Hypothalamus (tissue), 51 donors: ENCODE data around the gene YKT6.
A peak's percentile ranks its signal among the peaks of the same experiment; 100 is the strongest.

Source experiments
- DNase-seq, 51 donors: peaks; one replicate each; lab custom pipeline; 2025; lab: John Stamatoyannopoulos, UW

Gene YKT6

DNA sequence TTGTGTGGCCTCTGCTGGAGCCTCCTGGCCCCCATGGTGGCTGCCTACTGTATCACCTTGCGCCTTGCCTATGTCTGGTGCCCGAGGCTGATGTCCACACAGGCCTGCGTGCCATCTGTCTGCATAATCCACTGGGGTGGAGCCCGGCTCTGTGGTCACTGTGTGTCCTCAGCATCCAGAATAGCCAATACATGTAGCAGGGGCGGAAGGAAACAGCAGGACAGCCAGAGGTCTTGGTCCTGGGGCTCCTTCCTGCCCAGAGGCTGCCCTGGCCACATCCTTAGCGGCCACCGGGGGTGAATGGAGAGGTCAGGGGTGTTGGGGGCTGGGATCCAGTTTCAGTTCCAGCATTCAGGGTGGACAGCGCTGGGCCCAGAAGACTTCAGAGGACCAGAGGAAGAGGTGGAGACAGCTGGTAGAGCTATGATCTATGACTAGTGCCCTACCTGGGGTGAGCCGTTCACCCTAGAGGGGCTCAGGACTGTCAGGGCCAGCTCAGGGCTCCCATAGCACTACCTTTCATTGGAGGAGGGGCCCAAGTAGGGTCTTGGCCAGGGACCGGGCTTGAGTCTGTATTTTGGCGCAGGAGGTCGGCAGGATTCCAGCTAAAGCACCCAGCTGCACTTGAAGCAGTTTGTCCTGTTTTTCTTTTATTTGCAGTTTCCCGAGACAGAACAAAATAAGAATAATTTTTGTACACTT, 15.9 kb downstream of the YKT6 start:
- DNase-seq, result peak in 16 of 51 donors; percentile 6 to 42 (median 28)

DNA sequence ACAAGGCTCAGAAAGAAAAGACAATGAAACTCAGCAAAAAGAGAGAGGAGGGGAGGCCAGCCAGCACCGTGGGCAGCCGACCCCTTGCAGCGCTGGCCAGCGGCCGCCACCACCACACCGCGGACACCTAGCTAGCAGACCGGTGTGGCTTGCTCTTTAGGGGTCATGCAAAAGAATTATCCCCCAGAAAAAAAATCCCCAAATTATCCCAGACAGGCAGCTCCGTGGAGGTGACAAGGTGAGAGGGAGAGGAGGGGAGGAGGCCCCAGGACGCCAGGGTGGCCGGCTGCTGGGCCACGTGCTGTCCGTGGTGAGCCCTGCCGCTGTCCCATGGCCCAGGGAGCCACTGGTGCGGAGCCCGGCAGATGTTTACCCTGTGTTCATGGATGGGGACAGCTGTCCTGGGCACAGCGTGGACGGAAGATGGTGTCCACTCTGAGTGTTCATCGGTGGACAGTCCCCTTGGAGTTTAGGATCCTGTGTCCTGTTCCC, 16.5 kb downstream of the YKT6 start:
- DNase-seq, result no peak

DNA sequence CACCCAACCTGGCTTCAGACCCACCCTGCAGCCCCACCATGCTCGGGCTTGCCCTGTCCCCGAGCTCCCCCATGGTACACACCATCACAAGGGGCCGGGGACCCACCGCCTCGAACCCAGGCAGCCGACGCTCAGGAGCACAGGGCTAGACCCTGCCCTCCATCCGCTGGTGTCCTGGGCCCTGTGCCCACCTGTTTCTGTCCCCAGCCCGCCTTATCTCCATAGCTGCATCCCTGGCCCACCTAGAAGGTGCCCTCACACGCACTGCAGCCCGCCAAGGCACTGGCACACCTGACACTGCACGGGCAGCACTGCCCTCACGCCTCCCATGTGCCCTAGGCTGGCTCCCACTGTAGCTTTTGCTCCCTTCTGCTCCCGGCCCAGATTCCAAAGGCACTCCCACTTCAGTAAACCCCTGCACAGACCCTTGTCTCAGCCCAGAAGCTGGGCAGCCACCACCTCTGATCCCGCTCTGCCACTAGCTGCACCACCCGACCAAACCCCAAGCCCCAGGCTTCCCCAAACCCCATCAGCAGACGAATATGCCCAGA, 17.1 kb downstream of the YKT6 start:
- no peak for DNase-seq

DNA sequence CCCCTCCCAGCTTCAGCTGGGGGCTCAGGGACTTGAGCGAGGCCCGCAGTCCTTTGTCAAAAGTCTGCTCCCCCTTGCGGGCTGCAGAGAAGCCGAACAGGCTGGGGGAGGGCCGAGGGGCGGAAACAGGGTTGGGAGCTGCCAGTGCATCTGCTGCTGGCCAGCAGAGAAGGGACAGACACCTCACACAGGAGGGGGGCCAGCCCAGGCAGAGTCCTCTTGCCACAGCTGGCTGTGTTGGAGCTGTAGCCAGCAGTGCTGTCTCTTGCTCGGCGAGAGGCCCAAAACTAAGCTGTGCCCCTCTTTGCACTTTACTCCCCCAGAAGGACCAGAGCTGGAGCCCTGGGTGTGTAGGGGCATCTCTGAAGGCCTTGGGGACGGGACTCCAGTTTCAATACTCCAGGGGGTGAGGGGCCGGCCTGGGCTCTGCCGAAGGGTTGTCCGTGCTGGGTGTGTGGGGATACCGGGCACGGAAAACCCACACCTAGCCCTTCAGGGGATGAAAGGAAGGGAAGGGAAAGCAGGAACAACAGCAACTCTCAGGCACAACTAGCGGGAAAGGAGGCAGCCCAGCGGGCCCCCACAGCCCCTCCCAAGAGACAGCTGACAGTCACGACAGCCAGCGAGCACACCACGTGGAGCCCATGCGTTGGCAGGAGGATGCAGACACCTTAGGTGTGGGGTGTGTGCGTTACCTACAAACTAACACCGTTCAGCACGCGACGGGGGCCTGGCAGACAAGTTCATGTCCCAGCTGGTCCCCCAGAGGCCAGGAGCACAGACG, 17.8 kb downstream of the YKT6 start:
- DNase-seq, result no peak

DNA sequence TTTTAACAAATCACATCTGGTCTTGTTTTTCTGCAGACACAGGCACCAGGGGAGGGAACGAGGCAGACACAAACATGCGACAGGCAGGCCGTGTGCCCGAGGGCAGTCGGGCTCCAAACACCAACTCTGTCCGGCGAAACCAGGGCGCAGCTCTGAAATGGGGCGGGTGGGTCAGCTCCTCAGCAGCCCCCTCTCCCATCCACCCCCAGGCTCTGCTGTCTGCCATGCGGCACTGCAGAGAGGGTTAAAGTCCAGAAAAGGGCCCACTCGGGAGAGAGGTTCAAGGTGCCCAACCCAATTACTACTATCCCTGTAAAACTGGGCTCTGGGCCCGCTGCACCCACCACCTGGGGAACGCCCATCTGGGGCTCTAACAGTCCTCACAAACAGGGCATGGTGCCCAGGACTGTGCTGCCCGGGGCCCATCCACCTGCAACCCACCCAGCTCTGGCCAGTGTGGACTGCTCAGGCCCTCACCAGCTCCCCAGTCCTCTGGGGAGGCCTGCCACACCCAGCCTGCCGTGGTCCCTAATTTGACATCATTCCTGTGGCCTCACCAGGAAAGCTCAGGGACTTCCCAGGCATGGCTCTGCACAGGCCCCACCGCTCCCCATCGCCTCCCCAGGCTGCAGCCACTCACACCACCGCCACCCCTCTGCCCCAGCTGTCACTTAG, 18.7 kb downstream of the YKT6 start:
- DNase-seq, result no peak

DNA sequence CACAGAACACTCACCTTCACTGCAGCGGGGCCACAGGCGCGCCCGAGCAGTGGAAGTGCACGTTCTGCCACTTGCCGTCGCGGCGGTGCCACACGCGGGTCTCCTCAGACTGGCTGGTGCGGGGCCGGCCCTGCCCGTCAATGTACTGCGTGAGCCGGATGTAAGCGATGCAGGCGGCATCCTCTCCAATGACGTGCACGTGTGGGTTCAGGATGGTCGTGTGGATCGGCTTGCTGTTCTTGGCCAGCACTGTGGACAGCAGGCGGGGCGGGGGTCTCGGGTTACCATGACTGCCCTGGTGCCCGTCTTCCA, 19.2 kb downstream of the YKT6 start:
- DNase-seq, result no peak

DNA sequence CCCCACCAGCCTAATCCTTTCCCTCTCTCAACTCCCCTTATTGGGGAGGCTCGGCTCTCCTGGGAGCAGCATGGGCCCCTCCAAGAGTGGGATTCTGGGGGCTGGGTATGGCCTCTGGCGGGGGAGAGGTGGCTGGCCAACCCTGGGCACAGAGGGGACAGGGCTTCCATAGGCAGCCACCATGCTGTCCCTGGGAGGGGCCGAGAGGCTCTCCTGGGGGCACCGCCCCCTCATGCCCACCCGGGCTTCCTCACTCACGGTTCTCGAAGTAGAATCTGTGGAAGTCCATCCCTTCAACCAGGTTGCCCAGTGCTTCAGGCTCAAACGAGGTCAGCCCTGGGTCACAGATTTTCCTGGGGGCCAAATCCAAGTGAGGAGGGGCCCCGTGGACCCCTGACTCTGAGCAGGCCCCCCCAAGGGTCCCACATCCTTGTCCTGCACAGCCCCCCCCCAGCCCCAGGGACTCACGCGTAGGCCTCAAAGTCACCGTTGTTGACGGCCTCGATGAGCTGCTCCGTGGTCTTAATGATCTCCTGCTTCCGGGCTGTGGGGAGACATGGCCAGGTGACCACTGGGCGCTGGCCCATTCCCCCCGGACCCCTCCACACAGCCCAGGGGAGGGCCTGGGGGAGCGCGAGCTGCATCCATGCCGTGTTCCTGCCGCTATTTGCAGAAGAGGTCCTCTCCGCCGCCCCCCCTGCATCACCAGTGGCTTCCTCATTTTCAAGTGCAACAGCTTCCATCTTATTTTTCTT, 19.8 kb downstream of the YKT6 start:
- no peak for DNase-seq

DNA sequence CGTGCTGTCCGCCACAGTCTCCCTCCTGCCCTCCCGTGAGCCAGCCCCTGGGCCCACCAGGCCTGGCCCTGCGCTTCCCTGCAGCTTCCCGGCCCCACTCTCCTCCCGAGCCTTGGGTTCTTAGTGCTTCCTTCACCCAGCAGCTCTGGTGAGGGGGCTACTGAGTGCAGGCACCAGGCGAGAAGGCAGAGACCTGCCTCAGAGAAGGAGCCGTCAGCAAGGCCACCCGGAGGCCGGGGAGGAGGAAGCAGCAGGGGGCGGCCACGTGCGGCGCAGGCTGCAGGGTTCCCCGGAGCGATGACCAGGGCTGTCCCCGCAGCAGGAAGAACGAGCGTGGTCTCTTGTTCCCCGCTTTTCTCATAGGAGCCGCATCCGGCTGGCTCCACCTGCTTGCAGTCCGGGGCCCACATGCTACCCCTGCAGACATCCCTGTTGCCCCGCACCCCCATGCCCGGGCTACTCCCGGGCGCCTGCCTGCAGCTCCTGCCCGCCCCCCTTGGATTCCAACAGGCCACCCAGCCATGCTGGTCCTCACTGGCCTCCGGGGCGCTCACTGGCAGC, 20.5 kb downstream of the YKT6 start:
- no peak for DNase-seq

DNA sequence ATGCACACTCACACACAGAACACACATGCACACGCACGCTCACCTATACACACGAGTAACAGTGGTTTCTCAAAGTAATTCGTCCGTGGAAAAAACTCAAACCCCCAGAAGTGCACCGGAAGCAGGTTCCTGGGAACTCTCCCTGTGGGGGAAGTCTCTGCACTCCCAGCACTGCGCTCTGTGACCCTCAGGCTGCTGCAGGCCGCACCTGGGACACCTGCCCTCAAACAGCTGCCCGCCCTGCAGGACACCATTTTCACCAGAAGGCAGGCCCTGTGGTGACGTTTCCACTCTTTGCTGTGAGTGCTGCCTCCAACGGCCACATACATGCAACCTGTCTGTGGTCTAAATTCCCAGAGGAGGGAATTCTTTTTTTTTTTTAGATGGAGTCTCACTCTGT, 21.3 kb downstream of the YKT6 start:
- no peak for DNase-seq

DNA sequence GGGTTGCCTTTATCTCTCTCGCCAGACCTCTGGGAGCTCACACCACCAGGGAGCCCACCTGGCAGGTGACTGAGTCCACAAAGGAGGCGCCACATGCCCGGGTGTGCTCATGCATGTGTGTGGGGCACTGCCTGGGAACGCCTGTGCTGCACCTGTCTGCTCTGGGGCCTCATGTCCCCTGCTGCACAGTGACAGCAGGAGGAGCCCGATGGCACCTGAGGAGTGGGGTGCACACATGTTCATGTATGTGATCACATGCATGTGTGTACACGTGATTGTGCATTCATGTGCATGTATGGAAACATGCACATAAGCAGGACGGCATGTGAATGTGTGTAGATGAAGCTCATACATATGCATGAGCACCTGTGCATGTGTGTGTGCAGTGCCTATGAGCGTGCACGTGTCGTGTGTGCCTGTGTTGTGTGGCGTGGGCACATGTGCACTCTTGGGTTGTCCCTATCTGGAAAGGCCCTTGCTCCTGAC, 22.0 kb downstream of the YKT6 start:
- no peak for DNase-seq

DNA sequence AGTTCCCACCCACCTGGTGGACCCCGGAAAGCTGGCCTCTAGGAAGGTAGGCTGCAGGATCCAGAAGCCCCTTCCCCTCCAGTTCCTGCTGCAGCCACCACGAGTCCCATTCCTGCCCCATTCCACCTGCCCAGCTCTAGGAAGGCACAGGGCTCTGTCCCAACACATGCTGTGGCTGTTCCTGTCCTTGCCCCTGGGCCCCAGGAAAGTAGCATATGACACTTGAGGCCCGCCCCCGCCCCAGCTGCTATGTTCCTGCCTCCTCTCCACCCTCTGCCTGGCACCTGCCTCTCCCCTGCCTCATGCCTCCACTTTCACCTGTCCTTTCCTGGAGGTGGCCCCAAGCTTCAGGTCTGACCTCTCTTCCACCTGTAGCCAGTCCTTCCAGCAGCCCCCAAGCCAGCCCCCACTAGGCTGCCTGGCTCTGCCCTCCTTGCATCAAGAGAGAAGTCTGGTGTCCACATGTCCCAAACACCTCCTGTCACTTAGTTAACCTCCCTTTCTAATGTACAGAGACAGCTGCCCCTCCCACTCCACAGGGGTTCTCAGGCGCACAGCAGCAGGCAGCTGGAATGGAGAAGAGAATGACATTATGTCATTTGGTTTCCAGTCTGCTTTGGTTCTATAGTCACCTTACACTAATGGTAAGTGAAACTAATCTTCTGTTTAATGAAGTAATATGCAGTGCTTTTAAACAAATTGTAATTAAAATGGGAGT, 22.7 kb downstream of the YKT6 start:
- DNase-seq, result no peak

DNA sequence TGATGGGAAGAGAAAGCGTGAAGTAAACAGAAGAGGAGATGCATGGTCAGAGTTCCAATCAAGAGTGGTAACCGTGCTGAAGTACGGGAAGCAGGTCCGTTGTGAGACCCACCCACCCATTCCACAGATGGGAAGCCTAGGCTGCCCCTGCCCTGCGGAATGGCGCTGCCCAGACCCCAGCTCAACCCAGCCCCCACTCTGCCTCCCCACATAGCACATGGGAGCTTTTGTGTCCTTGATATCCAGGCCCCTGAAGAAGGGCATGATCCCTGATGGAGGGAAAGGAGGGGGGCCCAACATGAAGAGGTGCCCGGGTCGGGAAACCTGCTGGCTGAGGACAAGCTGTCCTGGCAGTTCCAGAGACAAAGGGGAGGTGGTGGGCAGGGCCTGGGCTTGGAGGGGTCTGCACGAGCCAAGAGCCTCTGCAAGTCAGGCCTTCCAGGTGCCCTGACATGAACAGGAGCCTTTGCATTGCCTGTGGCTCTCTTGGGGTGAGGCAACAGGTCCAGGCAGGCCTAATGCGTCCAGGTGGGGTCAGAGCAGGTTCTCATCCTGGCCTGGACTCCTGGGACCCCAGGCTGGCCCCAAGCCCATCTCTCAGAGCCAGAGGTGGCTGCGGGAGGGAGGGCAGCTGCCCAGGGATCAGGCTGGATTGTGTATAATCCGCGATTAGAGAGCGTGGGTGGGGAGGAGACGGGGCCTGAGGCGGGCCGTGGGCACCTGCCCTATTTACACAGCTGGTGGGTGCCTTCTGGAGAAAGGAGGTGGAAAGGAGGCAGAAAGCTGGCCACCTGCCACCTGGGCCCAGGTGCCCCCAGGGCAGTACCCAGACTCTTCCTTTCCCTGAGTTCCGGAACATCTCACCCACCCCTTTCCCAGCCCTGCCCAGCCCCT, 23.5 kb downstream of the YKT6 start:
- DNase-seq, result no peak

DNA sequence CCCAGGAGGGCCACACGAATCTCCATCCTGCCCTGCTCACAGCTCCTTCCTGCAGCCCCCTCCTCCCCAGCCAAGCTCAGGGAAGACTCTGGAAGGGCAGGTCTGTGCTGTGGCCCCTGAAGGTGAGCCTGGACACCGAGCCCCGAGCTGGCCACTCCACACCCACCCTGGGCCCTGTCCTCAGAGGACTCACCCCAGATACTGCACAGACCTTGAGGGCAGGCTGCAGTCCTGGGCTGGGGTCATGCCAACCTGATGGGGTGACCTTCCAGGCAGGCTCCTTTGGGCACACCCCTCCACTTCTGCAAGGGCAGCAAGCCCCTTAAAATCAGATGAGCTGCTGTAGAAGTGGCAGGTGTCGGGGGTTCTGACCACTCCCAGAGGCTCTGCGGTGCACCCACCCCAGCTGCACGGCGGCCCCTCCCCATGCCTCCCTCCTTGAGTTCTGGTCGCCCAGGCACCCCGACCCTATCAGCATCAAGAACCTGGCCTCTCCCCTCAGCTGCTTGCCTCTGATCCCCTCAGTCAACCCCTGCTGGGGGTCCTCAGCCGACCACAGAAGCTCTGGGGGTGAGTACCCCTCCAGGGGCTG, 24.3 kb downstream of the YKT6 start:
- DNase-seq, result no peak

DNA sequence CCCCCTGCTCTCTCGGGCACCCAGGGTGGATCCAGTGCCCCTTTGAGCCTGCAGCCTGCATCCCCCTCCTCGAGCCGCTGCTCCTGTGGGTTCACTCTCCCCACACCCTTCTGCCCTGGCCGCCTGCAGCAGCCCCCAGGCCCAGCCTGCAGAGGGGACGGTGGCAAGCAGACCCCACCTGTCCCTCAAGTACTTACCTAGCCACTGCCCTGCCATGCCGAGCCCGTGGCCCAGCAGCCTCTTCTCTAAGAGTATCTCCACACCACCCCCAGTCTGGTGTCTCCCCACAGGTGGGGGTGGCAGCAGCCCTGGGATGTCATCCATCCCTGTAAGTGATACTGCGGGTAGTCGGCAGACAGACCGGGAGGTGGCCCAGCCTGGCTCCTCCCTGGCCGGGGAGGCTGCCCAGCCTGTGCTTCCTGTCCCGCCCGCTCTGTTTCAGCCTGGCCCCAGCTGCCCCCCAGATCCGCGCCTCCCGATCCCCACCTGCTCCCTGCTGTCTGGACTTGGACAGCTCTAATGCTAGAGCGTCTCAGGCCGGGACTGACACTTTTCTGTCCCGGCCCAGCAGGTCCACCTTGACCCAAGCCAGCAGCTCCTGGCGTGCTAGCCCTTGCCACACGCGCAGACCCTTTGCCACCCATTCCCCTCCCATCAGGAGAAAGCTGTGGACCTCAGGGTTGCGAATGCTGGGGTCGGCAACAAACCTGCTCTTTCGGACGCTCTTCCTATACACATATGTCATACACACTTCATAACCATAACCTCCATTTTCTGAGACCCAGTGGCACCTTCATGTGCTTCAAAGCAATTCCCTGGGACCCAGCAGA, 25.0 kb downstream of the YKT6 start:
- DNase-seq, result no peak

DNA sequence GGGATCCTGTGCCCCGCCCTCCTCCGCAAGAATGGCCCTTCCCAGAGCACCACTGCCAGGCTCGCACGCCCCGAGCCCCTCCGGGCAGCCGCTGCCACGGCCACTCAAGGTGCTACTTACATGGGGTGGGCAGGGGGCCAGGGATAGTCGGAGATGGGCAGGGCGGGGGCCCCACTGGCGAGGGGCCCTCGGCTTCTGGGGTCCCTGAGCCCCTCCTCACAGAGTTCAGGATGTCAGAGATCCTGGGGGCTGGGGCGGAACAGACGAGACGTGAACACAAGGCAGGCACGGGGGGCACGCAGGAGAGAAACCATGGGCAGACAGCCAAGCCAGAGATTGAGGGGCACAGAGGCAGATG, 25.6 kb downstream of the YKT6 start:
- DNase-seq, result no peak

DNA sequence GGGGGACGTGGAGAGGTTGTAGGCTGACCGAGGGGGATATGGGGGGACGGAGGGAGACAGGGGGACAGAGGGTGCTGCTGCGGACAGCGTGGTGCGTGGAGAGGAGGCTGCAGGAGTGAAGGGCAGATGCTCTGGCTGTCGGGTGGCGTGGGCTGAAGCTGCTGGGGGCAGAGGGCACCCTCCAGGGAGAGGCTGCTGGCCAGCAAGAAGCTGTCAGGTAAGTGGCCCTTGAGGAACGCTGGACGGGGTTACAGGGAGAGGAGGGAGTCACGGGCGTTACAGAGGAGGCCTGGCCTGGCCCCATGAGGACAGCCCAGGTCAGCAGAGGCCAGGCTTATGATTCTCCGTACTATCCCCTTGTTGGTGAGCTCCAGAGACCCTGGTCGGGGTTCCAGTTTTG, 27.1 kb downstream of the YKT6 start:
- DNase-seq, result no peak

DNA sequence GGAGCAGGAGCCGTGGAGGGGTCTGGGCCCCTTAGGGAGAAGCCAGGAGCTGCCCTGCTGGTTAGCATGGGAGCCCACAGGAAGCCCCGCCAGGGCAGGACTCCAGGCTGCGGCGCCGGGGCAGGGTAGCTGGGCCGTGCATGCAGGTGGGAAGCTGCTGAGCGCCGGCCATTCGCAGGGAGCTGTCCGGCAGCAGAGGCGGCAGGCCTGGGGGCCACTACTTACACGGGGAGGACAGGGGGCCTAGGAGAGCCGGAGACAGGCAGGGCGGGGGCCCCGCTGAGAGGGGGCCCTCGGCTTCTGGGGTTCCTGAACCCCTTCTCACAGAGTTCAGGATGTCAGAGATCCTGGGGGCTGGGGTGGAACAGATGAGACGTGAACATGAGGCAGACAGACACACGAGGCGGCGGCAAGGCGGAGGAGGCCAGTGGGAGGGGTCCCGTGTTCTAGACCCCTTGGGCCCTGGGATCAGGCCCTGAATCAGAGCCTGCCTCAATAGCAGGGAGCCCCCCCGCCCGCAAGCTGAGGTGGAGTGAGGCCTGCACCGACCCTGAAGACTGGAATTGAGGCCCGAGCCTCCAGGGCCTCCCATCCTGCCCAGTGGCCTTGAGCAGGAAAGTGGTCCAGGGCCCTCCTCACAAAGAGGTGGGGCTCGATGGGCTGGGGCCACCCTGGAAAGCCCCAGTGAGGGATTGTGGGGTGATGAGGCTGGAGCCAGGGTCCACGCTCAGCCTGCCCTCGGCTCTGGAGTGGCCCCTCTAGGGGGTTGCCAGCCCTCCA, 28.0 kb downstream of the YKT6 start:
- no peak for DNase-seq
